Effector CD4-positive, alpha-beta T cell (primary cell): ENCODE measurements around the gene FGFR2.

Experiments used
- DNase-seq: peaks from one replicate; pipeline ENCODE4 v3.0.0-alpha.2; 2020

Gene FGFR2

GRCh38 chr10:121609426-121610380, 11.5 kb upstream of the FGFR2 start:
- no peak for DNase-seq

GRCh38 chr10:121608469-121609190, 10.4 kb upstream of the FGFR2 start:
- DNase-seq: no peak

GRCh38 chr10:121607310-121608055, 9.2 kb upstream of the FGFR2 start:
- no peak for DNase-seq

DNA sequence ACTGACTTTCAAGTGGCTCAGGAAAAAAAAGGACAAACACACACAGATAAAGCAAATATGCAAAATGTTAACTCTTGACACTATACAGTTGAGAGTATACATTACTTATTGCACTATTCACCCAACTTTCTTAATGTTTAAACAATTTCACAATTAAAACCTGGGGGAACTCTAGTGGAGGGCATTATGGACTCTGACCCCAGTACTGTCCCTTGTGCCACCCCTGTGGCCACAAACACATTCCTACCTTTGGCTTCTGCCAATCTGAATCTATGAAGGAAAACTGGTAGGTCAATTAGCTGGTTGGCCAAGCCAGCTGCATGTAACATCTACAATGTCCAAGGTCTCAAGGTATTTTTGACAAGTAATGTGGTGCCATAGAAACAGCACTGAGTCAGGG, 7.5 kb upstream of the FGFR2 start:
- DNase-seq: no peak

GRCh38 chr10:121601458-121601857, 3.2 kb upstream of the FGFR2 start:
- no peak for DNase-seq

DNA sequence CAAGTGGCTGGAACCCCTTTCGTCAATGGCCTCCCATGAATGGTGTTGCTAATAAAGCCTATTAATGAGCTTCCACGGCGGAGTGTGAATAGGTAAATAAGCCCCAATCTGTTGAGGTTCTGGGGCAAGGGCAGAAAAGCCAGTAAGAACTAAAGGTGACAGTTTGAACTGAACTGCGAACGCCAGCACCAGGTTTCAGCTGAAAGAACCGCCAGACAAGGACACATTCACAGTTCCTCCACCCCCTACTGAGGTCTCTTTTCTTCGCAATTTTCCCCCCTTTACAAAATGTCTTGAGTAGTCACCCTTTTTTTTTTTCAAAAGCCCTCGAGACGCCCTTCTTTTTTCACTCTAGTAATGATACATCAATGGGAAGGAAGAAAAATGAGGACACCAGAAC, 2.4 kb upstream of the FGFR2 start:
- DNase-seq: no peak

DNA sequence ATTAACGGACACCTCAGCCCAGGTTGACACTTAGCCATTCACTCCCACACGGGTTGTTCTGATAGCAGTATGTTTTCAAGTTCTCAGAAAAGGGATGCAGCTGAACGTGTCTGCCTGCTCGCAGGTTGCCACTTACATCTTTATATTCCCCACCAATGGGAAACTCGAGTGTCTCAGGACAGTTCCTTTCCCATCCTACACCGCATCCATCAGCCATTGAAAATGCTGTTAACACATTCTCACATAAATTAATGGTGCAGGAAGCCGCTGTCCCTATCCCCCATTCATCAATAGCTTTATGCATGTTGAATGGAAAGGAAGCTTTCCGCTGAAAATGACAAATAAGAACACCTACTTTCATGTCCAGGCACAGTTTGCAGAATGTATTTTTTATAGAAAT, 1.7 kb upstream of the FGFR2 start:
- no peak for DNase-seq

- DNase-seq: no peak
These were observed 561 bp downstream of the FGFR2 start for GRCh38 chr10:121597504-121598262.

- no peak for DNase-seq
These were observed 1.3 kb downstream of the FGFR2 start for GRCh38 chr10:121596689-121597503.

DNA sequence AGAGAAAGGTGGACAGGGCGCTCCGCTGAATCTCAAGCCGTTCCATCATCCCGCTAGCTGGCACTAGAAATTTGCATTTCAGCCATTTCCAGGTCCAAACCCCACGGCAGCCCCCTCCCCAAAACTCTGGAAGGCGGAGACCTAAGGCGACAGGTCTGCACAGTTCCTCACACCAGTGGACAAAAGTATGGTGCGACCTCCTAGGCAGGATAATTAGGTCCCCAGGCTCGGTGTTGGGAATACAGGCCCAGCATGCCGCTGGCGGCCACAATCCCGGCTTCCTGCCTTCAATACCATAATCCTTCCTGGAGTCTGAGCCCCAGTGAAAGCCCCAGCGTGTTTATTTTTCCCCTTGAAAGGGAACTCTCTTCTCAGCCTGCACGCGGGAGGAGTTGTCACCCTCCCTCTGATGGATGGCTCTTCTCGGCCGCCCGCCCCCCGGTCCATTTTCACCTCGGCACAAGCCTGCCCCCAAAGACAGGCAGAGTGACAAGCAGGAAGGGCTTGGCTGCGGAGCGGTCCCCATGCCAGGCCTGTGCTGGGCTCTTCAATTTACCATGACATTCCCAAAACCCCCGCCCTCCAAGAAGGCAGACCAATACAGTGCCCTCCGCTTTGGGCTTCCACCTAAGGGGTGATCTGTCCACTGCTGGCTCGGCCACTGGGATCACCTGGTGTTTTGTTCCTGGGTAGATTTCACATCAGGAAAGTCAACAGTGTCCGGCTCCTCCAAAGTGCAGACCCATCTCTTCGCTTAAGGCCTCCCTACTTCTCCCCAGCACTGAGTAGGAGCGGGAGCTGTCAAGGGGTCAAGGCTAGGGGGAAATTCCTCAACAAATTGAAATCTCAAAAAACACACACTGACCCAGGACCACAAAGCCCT, 2.2 kb downstream of the FGFR2 start:
- DNase-seq: no peak

DNA sequence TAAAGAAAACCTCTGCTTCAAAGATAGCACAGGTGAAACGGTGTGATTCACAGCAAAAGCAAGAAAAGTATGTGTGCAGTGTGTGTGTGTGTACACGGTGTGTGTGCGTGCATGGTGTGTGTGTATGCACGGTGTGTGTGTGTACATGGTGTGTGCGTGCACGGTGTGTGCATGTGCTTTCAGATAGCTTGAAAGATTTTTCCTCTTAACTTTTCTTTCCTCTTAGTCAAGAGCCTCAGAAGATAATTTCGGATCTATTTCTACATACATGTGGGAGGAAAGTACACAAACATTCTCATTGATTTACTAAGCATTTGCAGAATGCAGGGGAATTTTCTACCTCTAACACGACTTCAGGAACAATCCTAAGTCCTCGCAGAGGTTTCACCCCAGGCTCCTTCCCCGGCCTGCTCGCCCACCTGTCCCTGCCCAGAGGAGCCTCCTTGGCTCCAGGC, 2.9 kb downstream of the FGFR2 start:
- DNase-seq: no peak

- no peak for DNase-seq
These were observed 3.5 kb downstream of the FGFR2 start for GRCh38 chr10:121594623-121595350.

DNA sequence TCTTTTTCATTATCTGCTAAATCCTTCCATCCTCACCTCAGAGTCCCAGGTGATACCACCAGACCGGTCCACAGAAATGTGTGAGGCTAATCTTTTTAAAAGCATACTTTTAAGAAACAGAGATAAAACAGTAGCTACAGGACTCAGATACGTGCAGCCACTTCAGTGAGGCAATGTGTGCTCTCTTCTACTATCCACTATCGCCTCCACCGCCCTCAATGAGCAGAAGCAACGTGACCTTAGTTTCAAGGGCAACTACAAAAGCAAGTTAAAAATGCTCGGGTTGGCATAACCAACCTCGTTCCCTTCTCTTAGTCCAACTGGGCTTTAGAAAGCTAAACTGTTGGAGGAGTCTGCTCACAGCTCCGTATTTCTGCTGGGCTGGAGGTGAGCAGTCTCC, 4.2 kb downstream of the FGFR2 start:
- no peak for DNase-seq

DNA sequence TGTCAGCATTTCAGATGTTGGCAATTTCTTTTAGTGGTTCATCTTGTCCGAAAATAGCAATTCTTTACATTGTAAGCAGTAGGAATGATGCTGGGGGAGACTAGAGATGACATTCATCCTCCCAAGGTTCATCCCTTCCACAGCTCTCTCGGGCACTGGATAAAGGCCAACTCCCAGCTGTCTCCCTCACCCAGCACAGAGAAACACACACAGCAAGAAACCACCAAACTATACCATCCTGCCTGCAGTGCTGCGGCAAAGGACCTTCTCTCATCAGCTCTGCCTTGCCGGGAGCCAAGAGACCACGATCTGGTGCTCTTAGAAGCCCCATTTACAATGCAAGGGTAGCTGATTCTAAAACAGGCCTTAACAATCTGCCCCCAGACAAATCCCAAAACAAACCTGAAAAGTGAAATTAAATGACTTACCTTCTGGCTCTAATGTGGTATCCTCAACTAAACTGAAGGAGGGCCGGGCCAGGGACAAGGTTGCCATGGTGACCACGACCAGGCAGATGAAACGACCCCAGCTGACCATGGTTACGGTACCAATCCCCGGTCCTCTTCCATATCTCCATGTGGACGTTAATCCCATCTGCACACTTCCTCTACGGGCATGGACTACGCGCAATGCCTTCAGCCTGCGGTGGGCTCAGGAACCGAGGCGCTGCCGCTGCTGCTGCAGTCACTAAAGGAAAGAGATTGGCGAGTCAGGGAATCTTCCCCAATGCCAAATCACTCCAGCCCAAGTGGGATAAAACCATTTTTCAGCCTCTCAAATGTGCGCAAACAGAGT, 4.8 kb downstream of the FGFR2 start:
- no peak for DNase-seq

DNA sequence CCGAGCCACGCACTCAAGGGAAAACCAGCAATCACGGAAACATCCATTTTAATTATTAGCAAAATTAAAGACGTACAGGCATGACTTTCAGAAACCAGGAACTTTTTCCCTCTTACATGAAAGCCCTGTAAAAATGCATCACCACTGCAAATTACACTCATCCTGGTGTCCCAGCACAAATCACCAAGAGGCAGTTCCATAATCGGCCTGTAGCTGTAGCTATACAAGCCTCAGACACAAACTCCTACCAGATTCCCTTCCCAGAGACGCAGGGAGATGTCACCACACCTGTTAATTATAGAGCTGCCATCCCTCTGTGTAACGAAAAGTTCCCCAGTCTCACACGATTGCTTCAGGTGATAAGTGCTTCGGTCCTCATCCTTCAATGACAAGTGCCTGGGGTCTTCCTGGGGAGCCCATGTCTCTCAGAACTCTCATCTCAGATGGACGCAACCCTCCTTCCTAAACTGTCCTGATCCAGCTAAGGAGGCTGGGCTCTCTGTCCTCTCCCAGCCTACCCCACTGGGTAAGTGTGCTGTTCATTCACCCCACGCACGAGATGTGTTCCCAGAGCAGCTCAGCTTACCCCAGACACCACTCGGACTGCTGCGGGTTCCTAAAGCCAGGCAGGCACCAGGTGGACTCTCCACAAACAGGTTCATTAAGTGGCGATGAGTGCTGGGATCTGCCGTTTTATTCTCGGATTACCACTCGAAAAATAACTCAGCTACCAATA, 5.9 kb downstream of the FGFR2 start:
- no peak for DNase-seq

DNA sequence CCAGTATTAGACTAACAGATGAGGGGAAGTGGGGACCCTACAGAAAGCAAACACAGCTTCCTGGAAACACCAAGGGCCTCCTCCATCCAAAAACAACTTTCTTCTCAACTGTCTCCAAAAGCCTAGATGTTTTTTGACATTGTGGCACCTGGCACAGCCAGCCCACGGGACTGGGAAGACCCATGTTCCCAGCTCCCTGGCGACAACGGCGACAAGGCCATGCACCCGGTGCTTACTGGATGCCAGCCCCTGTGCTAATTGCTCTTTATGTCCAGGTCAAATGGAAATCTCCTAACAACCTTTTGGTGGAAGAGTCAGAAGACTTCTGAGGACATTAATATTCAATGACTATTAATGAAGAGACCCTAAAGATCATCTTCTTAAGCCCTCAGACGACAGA, 7.1 kb downstream of the FGFR2 start:
- DNase-seq: no peak

DNA sequence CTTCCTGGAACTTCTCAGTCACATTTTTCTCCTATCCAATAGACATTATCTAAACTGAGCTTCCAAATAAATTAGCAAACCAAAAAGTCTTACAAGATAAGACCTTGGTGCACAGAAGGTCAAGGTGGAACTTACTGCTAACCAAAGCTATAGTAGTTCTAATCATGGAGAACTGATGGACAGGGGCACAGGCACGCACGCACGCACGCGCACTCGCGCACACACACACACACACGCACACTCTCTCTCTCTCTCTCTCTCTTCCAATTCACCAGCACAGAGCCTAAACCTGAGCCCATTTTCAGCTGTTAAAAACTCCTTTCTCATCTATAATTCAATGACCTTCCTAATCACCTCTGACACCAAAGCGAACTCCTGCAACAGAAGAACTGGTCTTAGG, 7.5 kb downstream of the FGFR2 start:
- no peak for DNase-seq

DNA sequence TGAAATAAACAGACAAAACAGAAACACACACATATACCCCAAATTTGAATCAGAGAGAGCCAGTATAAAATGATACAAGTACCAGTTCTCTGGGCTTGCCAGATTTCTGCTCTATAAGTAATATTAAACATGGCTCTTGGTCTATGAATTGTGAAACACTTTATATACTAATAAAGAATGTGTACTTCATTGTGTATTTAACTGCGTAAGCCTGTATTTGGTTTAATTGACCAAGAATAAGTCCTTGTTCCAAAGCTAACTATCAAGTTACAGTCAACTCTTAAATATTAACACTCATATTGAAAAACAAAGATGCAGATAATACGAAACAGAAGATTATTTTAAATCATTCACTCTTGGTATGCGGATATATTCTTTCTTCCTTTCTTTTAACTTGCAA, 8.7 kb downstream of the FGFR2 start:
- no peak for DNase-seq
